Fibroblast of the conjunctiva (primary cell): ENCODE results near the gene NUP160.
"Not testable (repeated sequence)": the region's sequence is repeated elsewhere in the genome, so short reads cannot be mapped to it uniquely, and the experiment has no call there.

Experiments
- DNase-seq: peaks from one replicate; pipeline ENCODE4 v3.0.0-alpha.2; 2010; ENCODE audit warnings: low read depth

Gene NUP160, protein sequence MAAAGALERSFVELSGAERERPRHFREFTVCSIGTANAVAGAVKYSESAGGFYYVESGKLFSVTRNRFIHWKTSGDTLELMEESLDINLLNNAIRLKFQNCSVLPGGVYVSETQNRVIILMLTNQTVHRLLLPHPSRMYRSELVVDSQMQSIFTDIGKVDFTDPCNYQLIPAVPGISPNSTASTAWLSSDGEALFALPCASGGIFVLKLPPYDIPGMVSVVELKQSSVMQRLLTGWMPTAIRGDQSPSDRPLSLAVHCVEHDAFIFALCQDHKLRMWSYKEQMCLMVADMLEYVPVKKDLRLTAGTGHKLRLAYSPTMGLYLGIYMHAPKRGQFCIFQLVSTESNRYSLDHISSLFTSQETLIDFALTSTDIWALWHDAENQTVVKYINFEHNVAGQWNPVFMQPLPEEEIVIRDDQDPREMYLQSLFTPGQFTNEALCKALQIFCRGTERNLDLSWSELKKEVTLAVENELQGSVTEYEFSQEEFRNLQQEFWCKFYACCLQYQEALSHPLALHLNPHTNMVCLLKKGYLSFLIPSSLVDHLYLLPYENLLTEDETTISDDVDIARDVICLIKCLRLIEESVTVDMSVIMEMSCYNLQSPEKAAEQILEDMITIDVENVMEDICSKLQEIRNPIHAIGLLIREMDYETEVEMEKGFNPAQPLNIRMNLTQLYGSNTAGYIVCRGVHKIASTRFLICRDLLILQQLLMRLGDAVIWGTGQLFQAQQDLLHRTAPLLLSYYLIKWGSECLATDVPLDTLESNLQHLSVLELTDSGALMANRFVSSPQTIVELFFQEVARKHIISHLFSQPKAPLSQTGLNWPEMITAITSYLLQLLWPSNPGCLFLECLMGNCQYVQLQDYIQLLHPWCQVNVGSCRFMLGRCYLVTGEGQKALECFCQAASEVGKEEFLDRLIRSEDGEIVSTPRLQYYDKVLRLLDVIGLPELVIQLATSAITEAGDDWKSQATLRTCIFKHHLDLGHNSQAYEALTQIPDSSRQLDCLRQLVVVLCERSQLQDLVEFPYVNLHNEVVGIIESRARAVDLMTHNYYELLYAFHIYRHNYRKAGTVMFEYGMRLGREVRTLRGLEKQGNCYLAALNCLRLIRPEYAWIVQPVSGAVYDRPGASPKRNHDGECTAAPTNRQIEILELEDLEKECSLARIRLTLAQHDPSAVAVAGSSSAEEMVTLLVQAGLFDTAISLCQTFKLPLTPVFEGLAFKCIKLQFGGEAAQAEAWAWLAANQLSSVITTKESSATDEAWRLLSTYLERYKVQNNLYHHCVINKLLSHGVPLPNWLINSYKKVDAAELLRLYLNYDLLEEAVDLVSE (N-terminal part only)

DNA sequence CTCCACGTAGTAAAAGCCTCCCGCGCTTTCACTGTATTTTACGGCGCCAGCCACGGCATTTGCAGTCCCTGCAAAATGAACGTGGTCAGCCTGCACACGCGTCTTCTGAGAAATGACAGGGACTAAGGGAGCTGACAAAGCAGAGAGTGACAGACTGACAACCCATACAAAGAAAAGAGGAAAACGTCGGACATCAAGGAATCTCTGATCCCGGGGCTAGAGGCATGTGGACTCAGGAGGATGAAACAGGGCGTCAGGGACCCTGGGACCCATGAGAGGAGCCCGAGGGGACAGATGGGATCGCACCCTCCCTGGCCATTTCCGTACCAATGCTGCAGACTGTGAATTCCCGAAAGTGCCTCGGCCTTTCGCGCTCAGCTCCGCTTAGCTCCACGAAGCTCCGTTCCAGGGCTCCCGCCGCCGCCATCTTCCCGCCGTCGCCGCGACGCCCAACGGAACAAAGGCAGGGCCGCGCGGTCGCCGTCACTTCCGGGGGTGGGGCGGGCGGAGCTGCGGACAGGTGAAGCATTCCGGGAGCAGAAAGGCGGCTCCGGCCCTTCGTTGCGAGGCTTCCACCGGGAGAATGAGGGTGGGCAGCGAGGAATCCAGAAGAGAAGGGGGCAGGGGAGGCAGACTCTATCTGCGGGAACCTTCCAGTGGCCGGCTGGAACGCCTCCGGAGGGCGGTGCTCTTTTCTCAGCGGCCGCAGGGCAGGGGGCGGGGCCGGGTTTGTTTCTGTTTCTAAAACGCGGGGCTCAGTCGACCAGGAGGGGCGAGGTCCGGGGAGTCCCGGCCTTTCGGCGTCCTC lies at the start of gene NUP160:
Gene NUP160 (minus strand): TSS at position 459 of the 808 bp plus-strand sequence. CDS start 32 bp downstream, at position 427.
- no peak for DNase-seq

DNA sequence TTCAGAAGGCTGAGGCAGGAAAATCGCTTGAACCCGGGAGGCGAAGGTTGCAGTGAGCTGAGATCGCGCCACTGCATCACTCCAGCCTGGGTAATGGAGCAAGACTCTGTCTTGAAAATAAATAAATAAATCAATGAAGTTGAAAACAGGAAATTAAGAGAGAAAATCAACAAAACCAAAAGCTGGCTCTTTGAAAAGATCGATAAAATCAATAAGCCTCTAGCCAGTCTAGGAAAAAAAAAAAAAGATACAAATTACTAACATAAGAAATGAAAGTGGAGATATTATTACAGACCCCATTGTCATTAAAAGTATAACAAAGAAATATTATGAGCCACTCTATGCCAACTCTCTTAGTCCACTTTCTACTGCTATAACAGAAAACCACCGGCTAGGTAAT lies 48.0 kb upstream of the NUP160 start:
- no peak for DNase-seq

DNA sequence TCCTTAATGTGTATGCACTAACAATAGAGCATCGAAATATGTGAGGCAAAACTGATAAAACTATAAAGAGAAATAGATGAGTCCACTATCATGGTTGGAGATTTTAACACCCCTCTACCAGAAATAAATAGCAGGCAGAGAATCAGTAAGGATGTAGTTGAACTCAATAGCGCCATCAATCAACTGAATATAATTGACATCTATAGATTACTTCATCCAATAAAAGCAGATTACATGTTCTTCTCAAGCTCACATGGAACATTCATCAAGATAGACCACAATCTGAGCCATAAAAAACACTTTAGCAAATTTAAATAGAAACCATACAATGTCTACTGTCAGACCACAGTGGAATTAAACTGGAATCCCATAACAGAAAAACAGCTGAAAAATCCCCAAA lies 46.9 kb upstream of the NUP160 start:
- DNase-seq, result no peak

DNA sequence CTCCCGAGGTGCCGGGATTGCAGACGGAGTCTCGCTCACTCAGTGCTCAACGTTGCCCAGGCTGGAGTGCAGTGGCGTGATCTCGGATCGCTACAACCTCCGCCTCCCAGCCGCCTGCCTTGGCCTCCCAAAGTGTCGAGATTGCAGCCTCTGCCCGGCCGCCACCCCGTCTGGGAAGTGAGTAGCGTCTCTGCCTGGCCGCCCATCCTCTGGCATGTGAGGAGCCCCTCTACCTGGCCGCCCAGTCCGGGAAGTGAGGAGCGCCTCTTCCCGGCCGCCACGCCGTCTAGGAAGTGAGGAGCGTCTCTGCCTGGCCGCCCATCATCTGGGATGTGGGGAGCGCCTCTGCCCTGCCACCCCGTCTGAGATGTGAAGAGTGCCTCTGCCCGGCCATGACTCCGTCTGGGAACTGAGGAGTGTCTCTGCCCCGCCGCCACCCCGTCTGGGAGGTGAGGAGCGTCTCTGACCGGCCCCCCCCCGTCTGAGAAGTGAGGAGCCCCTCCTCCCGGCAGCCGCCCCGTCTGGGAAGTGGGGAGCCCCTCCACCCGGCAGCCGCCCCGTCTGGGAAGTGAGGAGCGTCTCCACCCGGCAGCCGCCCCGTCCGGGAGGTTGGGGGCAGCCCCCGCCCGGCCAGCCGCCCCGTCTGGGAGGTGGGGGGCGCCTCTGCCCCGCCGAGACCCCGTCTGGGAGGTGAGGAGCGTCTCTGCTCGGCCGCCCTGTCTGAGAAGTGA lies 44.6 kb upstream of the NUP160 start:
- not testable (repeated sequence) for DNase-seq

DNA sequence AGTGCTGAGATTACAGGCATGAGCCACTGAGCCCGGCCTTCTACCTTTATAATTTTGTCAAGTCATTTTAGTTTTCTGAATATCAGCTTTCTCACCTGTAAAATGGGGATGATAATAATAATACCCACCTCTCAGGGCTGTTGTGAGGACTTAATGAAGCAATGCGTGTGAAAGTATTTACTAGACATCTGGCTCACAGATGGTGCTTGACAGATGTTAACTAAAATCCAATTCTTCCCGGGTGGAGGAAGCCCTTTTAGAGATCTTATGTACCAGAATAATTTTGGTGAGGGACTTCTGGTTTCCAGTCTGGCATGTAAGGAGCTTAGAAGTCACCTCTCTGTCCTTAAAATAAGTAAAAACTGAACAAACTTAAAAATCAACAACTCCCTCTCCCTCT lies 43.7 kb upstream of the NUP160 start:
- DNase-seq, result no peak

DNA sequence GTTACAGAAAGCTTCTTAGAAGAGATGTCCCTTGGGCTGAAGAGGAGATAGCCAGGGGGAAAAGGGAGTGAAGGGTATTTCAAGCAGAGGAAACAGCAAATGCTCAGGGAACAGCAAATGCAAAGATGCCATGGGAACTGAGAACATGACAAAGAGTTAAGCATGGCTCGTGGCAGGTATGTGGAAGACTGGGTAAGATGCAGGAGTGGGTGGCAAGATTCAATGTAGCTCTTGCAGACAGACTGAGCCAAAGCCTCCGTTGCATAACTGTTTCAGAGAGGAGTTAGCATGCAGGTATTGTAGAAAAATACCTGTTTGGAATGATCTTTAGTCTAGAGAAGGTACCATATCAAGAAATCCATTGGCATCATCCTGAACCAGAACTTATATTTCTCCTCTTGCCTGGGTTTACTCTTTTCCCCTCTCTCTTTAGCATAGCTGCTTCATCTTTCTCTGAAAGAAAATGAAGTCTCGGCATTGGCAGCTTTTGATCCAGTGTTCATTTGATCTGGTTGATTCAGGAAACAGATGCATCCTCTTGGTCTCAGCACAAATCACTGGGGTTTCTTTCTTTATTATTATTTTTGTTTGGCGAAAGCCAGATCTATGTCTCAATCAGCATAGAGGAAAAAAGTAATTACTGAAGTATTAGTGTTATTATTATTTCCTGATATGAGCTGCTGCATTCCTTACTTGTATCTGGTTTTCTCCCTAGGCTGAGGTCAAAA lies 41.7 kb upstream of the NUP160 start:
- DNase-seq, result no peak

DNA sequence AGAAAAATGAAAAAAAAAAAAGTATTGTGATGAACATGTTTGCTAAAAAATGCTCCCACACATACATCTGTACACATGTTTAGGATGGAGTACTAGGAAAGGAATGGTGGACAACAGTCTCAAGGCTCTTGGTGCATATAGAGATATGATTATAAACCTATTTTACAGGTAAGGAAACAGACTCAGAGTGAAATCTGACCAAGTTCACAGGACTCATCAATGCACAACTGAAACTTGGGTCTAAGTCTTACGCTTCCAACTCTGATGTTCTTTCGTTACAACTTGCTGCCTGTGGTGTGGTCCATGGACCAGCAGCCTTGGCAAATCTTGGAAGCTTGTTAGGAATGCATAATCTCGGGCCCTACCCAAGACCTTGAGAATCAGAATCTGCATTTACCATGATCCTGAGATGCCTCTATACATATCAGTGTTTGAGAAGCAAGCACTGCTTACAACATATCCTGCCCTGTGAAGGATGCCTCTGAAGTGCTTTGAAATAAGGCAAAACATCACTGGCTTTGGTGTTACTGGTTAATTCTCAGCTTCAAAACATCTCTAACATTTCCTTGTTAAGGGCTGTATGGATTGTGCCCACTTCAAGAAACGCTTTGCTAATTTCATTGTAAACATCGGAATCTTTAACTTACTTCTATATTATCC lies 39.9 kb upstream of the NUP160 start:
- no peak for DNase-seq

DNA sequence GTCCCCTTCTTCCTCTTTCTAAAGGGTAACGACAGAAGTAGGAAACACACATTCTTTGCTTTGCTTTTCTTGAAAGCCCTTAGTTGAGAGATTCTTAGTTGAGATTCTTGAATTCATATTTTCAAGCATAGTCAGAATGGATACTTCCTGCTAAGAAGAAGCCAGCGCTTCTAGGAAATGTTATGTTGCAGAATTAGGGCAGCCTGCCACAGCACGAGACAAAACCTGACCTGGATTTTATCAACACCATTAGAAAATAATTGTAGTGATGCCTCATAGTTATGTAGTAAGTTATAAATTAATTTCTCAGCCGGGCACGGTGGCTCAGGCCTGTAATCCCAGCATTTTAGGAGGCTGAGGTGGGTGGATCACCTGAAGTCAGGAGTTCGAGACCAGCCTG lies 37.9 kb upstream of the NUP160 start:
- peak; percentile 39 for DNase-seq

DNA sequence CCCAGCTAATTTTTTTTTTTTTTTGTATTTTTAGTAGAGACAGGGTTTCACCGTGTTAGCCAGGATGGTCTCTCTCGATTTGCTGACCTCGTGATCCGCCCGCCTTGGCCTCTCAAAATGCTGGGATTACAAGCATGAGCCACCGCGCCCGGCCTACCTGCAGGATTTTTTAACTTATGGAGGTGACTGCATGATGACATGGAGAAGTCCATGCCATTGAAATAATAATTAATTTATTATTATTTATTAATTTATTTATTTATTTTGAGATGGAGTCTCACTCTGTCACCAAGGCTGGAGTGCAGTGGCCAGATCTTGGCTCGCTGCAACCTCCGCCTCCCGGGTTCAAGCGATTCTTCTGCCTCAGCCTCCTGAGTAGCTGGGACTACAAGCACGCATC lies 34.3 kb upstream of the NUP160 start:
- not testable (repeated sequence) for DNase-seq

DNA sequence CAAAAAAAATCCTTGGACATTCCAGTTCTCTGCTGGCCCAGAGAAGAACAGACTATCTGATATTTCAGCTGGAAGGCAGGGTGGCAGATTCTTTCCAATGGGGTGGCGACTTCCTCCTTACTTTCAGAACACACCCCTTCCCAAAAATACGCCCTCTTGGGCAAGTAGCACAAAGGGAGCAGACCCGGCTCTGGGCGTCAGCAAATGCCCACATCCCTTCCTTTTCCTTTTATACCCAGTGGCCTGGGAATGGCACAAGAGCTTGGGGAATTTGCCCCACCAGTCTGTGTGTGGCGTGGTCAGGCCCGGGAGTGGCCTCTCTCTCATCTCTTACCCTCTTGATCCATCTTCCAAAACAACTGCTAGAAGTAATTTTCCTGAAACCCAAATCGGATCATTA lies 33.0 kb upstream of the NUP160 start:
- no peak for DNase-seq

DNA sequence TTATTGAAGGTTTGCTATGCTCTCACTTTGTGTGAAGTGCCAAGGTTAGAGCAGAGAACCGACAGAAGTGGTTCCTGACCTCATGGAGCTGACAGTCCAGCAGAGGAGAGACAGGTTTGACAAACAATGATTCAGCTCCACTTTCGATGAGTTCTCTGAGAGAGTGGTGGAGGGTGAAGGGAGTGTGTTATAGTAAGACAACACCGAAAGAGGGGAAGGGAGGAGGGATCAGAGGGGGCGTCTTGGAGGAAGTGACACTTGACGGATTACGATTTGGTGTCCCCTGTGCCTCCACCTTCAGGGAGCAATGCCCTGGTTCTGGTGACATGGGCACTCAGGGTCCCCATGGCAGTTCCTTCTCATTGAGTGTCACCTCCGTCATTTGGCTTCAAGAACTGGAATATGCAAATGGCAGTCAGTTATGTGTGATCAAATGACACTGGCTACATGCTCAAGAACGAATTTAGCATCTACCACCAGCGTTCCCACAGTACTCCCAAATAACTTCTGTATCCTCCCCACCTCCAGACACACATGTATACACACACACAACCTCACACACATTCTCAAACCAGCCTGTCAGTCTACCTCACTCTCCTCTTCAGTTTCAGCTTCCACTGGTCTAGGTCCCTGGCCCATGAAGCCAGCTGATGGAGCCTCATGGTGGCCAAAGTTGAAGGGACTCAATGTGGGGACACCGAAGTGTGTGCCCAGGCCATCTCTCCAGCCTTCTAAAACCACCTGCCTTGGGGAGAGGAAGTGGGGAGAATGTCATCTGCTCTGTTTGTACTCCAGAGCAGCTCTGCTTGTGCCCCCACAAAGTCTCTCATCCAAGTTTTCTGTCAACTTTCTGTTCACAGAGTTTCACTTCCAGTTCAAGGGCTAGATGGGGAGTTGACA lies 31.4 kb upstream of the NUP160 start:
- no peak for DNase-seq

DNA sequence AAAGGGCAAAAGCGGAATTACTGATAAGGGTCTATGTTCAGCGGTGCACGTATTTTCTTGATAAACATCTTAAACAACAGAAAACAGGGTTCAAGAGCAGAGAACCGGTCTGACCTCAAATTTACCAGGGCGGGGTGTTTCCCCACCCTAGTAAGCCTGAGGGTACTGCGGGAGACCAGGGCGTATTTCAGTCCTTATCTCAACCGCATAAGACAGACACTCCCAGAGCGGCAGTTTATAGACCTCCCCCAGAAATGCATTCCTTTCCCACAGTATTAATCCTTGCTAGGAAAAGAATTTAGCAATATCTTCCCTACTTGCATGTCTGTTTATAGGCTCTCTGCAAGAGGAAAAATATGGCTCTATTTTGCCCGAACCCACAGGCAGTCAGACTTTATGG lies 27.7 kb upstream of the NUP160 start:
- DNase-seq, result not testable (repeated sequence)

DNA sequence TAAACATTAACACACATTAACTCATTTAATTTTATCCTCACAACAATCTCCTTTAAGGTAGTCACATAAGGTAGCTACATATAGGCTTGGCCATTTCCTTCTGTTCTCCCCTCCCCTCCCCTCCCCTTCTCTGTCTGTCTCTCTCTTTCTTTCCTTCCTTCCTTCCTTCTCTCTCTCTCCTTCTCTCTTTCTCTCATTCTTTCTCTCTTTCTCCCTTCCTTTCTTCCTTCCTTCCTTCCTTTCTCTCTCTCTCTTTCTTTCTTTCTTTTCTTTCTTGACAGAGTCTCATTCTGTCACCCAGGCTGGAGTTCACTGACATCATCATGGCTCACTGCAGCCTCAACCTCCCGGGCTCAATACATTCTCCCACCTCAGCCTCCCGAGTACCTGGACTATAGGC lies 22.3 kb upstream of the NUP160 start:
- DNase-seq, result no peak

DNA sequence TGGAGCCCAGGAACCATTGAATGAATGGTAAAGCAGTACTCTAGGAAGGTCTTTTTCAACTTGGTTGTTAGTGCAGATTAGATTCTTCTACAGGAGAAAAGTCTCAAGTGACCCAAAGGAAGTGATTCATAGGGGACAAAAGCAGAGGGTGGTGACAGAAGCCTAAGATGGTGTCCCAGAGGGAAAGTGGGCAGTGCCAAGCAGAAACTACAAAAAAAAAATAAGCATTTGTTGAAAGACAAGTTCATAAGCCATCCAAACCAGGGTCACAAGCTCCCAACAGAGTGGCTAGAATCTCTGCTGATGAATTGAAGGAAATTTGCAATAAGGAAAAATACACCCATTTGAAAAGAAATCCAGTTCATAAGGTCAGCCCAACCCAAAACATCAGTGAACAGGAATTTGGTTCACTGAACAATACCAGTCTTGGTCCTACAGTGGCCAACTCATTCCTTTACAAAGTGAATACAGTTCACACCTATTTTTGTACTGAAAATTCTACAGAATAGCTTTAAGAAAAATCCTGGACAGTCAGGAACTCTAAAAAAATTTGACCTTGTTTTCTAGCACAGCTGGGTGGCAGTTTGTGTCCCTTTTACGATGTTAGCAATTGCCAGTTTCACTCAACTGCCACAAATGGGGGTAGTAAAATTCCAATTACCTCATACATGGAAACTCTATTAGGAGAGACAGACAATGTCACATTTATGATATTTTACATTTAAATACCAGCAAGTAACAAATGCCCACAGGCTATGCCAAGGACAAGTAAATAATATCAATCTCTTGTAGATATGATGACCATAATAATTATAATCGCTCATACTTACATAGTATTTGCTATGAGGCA lies 21.6 kb upstream of the NUP160 start:
- DNase-seq, result no peak

DNA sequence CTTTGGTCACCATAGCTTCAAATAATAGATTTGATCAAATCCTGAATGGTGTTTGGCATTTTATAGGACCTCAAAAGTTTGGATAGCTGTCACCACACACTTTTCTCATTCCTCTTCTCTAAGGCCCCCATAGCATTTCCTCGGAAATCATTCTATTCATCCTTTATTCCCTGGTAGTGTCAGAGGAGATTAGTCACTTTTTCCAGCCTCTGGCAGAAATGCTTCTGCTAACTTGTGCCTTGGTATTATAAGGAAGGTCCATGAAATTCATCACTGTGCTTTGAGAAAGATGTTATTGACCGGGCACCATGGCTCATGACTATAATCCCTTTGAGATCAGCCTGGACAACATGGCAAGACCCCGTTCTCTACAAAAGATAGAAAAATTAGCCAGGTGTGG lies 19.7 kb upstream of the NUP160 start:
- DNase-seq, result no peak

DNA sequence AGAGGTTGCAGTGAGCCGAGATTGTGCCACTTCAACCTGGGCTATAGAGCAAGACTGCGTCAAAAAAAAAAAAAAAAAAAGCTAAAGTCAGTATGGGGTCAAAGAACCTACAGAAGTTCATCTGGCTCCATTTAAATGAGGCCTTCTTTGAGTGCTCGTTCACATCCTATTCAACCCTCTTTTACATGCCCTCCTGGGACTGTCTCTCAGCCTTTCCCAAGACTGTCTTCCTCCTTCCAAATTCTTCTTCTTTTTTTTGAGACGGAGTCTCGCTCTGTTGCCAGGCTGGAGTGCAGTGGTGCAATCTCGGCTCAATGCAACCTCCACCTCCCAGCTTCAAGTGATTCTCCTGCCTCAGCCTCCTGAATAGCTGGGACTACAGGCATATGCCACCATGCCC lies 18.7 kb upstream of the NUP160 start:
- not testable (repeated sequence) for DNase-seq

DNA sequence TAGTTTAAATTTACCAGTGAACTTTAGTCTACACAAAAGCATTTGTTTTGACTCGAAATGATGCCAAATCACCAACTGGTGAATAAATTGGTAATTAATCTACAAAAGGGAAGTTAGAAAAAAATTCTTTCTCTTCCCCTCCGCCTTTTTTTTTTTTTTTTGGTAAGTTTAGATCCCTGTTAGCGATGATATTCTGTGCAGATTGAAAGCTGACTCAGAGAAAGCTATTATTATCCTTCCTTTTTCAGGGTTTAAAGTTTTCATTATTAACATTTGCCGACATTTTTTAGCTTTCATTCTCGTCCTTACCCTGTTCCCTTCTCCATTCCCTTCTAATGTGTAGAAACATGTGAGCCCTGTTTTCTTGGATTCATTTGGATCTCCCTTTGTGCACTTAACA lies 16.8 kb upstream of the NUP160 start:
- no peak for DNase-seq
